ENCODE data around the gene PRAMEF12. TPM values are rescaled to one million over a fixed set of nuclear protein-coding genes. Genes with fewer than 3 reads are reported as not detected.
"Not testable (repeated sequence)": the region's sequence is repeated elsewhere in the genome, so short reads cannot be mapped to it uniquely, and the experiment has no call there.

The PRAMEF12 gene
- total and polyA plus RNA-seq, 8 donors = not detected

DNA sequence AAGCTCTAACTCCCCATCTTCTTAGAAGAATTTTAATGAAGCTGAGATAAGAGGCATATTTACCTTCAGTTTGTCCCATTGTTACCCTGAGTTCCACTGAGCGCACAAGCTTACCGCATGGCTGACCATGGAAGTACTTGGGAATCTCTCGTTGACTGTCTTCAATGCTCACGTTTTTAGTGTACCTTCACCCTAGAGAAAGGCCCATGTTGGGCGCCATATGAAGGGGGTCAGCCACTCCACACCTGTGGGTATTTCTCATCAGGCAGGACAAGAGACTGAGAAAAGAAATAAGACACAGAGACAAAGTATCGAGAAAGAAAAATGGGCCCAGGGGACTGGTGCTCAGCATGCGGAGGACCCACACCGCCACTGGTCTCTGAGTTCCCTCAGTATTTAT lies 11.2 kb downstream of the PRAMEF12 start:
- intact Hi-C loops (cut with DNase I); DNase-seq: not testable (repeated sequence)

DNA sequence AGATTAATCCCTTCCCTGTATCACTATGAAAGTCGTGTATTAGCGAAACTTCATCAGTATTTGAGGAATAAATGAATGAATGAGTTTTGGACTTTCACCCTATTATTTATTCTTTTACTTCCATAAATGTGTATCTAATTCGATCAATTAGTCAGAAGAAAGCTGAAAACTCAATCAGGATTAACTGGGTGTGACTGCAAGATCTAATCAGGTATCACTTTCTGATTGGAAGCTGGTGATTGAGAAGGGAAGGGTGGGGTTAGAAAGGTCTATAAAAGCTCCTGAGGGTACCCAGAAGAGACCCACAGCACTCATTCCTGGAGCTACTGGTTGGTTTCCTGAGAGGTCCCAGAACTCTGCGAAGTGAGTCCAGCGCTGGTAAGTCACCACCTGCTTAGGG lies 17.6 kb downstream of the PRAMEF12 start, which contains the start of gene PRAMEF1:
TSS of gene PRAMEF1 (plus strand) at position 301 of the 400 bp plus-strand sequence. CDS start 1,831 bp downstream, outside the sequence.
- H3K4me3 ChIP-seq; H3K4me1 ChIP-seq; ATAC-seq; FAIRE-seq; H3K36me3 ChIP-seq; H3K27me3 ChIP-seq; DNase-seq; H3K27ac ChIP-seq; intact Hi-C loops (cut with DNase I); H3K9me3 ChIP-seq: not testable (repeated sequence)
- 71 to 80% methylated on average over 5 of the region's 5 CpGs for WGBS, 2 donors

More for the DNA sequence above, 11.2 kb downstream of the PRAMEF12 start:
- not testable (repeated sequence) for H3K27ac ChIP-seq, H3K27me3 ChIP-seq, H3K36me3 ChIP-seq, H3K9me3 ChIP-seq, H3K4me1 ChIP-seq, FAIRE-seq, ATAC-seq, H3K4me3 ChIP-seq
- WGBS, 2 donors = 70 to 86% methylated on average over 7 to 8 of the region's 8 CpGs

DNA sequence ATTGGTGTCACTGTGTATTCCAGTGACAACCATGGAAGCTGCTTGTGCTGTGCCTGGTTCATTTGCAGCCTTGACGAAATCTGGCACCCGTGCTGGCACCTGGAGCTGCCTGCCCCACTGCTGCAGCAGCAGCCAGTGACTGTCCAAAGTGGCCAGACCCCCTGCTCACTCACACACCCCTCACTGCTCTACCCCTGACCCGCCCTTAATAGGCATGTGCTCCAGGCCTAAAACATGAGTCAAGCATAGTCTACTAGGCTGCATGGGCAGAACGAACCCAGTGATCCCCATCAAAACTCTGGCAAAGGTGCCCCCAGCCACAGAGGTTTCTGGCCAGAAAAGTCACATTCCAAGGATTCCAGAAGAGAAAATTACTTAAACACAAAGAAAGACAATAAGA lies 25.4 kb downstream of the PRAMEF12 start:
- Histone ChIP-seq H3K4me1 (no peaks in the 10 kb centered on the region), H3K9me3 (no peaks in the 10 kb centered on the region), H3K27me3 (peaks cover 0 to 3% (median 0%) of the 10 kb centered on the region in 4 donors), H3K36me3 (no peaks in the 10 kb centered on the region), H3K27ac (no peak overlapping the region), H3K4me3 (no peak overlapping the region)
- intact Hi-C loops (cut with DNase I) = no loop called here
- 31 to 41% methylated on average over 4 of the region's 4 CpGs for WGBS, 2 donors
- TF ChIP-seq, protein P1, sequence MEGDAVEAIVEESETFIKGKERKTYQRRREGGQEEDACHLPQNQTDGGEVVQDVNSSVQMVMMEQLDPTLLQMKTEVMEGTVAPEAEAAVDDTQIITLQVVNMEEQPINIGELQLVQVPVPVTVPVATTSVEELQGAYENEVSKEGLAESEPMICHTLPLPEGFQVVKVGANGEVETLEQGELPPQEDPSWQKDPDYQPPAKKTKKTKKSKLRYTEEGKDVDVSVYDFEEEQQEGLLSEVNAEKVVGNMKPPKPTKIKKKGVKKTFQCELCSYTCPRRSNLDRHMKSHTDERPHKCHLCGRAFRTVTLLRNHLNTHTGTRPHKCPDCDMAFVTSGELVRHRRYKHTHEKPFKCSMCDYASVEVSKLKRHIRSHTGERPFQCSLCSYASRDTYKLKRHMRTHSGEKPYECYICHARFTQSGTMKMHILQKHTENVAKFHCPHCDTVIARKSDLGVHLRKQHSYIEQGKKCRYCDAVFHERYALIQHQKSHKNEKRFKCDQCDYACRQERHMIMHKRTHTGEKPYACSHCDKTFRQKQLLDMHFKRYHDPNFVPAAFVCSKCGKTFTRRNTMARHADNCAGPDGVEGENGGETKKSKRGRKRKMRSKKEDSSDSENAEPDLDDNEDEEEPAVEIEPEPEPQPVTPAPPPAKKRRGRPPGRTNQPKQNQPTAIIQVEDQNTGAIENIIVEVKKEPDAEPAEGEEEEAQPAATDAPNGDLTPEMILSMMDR (IDR thresholded peaks at IDR 0.05) = no peak
- no peak for DNase-seq
- no peak for ATAC-seq
- no peak for FAIRE-seq

DNA sequence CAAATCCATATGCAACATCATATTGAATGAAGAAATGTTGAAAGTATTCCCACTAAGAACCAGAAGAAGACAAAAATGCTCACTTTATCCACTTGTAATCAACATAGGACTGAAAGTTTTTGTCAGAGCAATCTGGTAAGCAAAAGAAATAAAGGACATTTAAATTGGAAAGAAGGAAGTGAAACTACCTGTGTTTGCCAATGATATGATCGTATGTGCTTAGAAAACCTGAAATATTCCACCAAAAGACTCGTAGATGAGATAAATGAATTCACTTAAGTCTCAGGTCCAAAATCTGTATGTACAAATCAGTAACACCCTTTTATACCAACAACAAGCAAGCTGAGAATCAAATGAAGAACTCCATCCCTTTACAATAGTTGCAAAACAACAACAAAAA lies 26.2 kb downstream of the PRAMEF12 start:
- DNase-seq (no peak), ATAC-seq (no peak), FAIRE-seq (no peak)
- intact Hi-C loops (cut with DNase I) = no loop called here
- no peak overlapping the region for H3K27ac ChIP-seq
- TF ChIP-seq, protein P1 (IDR thresholded peaks at IDR 0.05) = no peak
- no peak overlapping the region for H3K4me3 ChIP-seq
- WGBS, 2 donors = 37 to 38% methylated on average over 2 of the region's 2 CpGs
- no peaks in the 10 kb centered on the region for H3K4me1 ChIP-seq
- H3K9me3 ChIP-seq = no peaks in the 10 kb centered on the region
- H3K36me3 ChIP-seq = no peaks in the 10 kb centered on the region
- H3K27me3 ChIP-seq = peaks cover 0 to 5% (median 0%) of the 10 kb centered on the region in 4 donors

DNA sequence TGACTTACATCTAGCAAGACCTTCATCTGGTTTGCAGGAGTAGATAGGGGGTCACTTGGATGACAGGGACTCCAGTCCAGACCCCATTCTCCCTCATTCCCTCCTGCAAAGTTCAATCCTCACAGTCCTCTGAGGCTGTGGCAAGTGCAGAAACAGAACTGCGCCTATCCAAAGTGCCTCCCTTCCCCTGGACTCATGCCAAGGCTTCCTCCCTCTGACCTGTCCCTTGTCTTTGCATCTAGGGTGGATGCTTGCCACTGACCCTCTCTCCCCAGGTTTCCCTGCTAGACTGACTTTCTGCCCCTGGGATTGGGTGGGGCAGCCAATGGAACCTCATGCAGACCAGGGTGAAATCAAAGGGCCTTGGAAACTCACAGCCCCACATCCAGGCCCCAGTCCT lies 36.4 kb downstream of the PRAMEF12 start:
- intact Hi-C loops (cut with DNase I) = no loop called here
- TF ChIP-seq, protein P1 (IDR thresholded peaks at IDR 0.05) = no peak
- Histone ChIP-seq H3K9me3 (no peaks in the 10 kb centered on the region), H3K27ac (no peak overlapping the region), H3K36me3 (no peaks in the 10 kb centered on the region), H3K4me1 (no peaks in the 10 kb centered on the region), H3K4me3 (no peak overlapping the region), H3K27me3 (no peaks in the 10 kb centered on the region)
- 82 to 92% methylated on average over 1 of the region's 1 CpG for WGBS, 2 donors
- DNase-seq (no peak), ATAC-seq (no peak), FAIRE-seq (no peak)

DNA sequence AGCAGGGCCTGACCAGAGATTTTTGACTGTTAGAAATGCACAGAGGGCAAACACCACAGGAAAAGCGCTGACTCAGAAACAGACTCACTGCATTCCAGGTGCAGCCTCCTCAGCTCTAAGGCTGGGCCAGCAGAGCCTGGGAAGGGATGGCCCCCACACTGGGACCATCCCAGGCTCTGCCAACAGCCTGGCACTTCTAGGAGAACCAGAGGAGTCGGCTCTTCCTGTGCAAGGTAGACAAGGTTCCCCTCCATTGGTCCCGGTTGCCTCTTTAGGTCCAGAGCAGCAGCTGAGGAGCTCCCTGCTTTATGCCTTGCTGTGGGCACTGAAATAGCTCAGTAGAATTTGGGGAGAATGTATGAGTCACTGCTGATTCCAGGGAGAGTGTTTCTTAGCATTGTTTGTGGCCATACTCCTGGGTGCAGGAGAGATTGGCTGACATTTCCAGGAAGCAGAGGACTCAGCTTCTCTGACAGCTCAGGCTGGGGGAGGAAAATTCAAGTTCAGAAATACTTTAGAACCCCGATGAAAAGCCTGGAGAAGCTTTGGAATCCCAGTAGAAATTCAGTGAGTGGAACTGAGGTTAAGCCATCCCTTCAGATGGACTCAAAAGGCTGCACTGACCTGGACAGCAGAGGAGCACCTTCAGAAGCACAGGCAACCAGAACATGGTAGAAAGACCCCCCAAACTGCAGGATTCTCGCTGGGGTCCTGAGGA lies 37.3 kb downstream of the PRAMEF12 start:
- FAIRE-seq = no peak

More for the DNA sequence above, 37.3 kb downstream of the PRAMEF12 start:
- ATAC-seq = no peak
- no peaks in the 10 kb centered on the region for H3K4me1 ChIP-seq
- no peaks in the 10 kb centered on the region for H3K9me3 ChIP-seq
- WGBS, 2 donors = 54 to 58% methylated on average over 5 of the region's 5 CpGs
- H3K27me3 ChIP-seq = no peaks in the 10 kb centered on the region
- no peak overlapping the region for H3K27ac ChIP-seq
- no peak overlapping the region for H3K4me3 ChIP-seq
- H3K36me3 ChIP-seq = no peaks in the 10 kb centered on the region
- TF ChIP-seq, protein P1 (IDR thresholded peaks at IDR 0.05) = no peak
- DNase-seq = no peak
- intact Hi-C loops (cut with DNase I) = no loop called here

Measured in pancreas (tissue), 10 donors.